Panc1 (cell line): ENCODE measurements around the gene HGF. TPM values are rescaled to one million over a fixed set of nuclear protein-coding genes. Genes with fewer than 3 reads are reported as not detected.

ENCODE experiments used
- ATAC-seq: fragments of 200-7000 bp; cut with Tn5 transposase; 2 replicates; pipeline ENCODE4 v1.9.1; 2020; ENCODE audit warnings: mild to moderate bottlenecking, moderate library complexity
- BruUV-seq: library from RNA; stranded (reverse); fragments of 400-500 nt; replicated peaks from 2 replicates; lab custom pipeline; 2021; lab: Mats Ljungman, UMichigan
- CTCF ChIA-PET: fragments of 300-600 bp; sonication (Branson Sonifier 250); formaldehyde crosslinking; loops from one replicate; lab custom pipeline; 2022; ENCODE audit warnings: antibody characterized with exemption; lab: Charles Lee
- POLR2A ChIA-PET: fragments of 300-600 bp; sonication (Branson Sonifier 250); formaldehyde crosslinking; loops from one replicate; lab custom pipeline; 2022; ENCODE audit warnings: antibody characterized with exemption; lab: Charles Lee
- DNase-seq: peaks from one replicate; pipeline ENCODE4 v3.0.0-alpha.2; 2010; ENCODE audit warnings: low read depth, low spot score
- H3K27ac ChIP-seq: 2 replicates; pipeline ENCODE4 v1.5.1; 2011; ENCODE audit warnings: mild to moderate bottlenecking, low read length, inconsistent platforms
- H3K27me3 ChIP-seq: fragments of 200-500 bp; sonication (Bioruptor generic); 2 replicates; pipeline ENCODE4 v1.6.0; 2014; ENCODE audit warnings: low read length, inconsistent platforms; ENCODE audit not compliant: control insufficient read depth, insufficient read depth
- H3K36me3 ChIP-seq: fragments of 200-500 bp; sonication (Bioruptor generic); 2 replicates; pipeline ENCODE4 v1.5.1; 2014; ENCODE audit warnings: inconsistent platforms, mild to moderate bottlenecking, low read length, moderate library complexity; ENCODE audit not compliant: control insufficient read depth, insufficient read depth
- H3K4me1 ChIP-seq: 2 replicates; pipeline ENCODE4 v1.5.1; 2011; ENCODE audit warnings: inconsistent platforms, mild to moderate bottlenecking, low read length, moderate library complexity; ENCODE audit not compliant: control insufficient read depth, insufficient read depth
- H3K4me3 ChIP-seq, 2 experiments: 2 replicates each; pipeline ENCODE4 v1.5.1; 2011 to 2012; ENCODE audit warnings: low read depth in 2 of 2, low read length in 2 of 2, mild to moderate bottlenecking in 2 of 2, inconsistent platforms in 1 of 2, moderate library complexity in 1 of 2
- H3K9me3 ChIP-seq: fragments of 200-500 bp; sonication (Bioruptor generic); 2 replicates; pipeline ENCODE4 v1.5.1; 2014; ENCODE audit warnings: low read depth, mild to moderate bottlenecking, inconsistent platforms, low read length, moderate library complexity; ENCODE audit not compliant: control insufficient read depth, insufficient read depth
- CTCF ChIP-seq: fragments of 450-650 bp; IDR thresholded peaks from 2 replicates; pipeline ENCODE4 v1.5.1; 2017; ENCODE audit warnings: mild to moderate bottlenecking
- POLR2AphosphoS5 ChIP-seq: IDR thresholded peaks from 2 replicates; pipeline ENCODE4 v1.6.1; 2012; ENCODE audit warnings: mild to moderate bottlenecking, low read depth, low read length, moderate library complexity
- REST ChIP-seq, 2 experiments: IDR thresholded peaks; 2 replicates each; pipeline ENCODE4 v1.6.1; 2011 to 2012; ENCODE audit warnings: low read depth in 2 of 2, control low read depth in 1 of 2, low read length in 1 of 2, mild to moderate bottlenecking in 1 of 2, moderate library complexity in 1 of 2; ENCODE audit not compliant: insufficient read depth in 1 of 2
- SIN3A ChIP-seq: IDR thresholded peaks from 2 replicates; pipeline ENCODE4 v1.6.1; 2012; ENCODE audit warnings: low read depth, mild to moderate bottlenecking, low read length, moderate library complexity, borderline replicate concordance; ENCODE audit not compliant: insufficient read depth
- TCF7L2 ChIP-seq: IDR thresholded peaks from 2 replicates; pipeline ENCODE4 v1.6.1; 2011; ENCODE audit warnings: mild to moderate bottlenecking, low read depth, low read length, inconsistent platforms
- in situ Hi-C: cut with HindIII; loops from 2 replicates; pipeline ENCODE4 v1.10.0; 2016; ENCODE audit warnings: low sequenced_read_pairs, low pct_unique_long_range_greater_than_20kb
- intact Hi-C: fragments of 100-400 bp; cut with micrococcal nuclease; formaldehyde crosslinking; loops from one replicate; pipeline ENCODE4 v1.10.0; 2022; ENCODE audit not compliant: unreplicated experiment
- total RNA-seq: library from RNA; stranded (reverse); gene quantifications from one replicate; pipeline ENCODE4 v1.2.1, GENCODE V29; 2021; ENCODE audit not compliant: unreplicated experiment

HGF gene
- total RNA-seq, 1 experiment from 2014 or later, result 0.49 TPM

GRCh38 chr7:81659697-81660395 lies 110.0 kb downstream of the HGF start:
- CTCF ChIA-PET, result no interaction called here
- no peak for DNase-seq

GRCh38 chr7:81657551-81657950 lies 112.3 kb downstream of the HGF start:
- BruUV-seq, result no TSS peak
- DNase-seq (no peak), ATAC-seq (no peak)
- CTCF ChIA-PET, result no interaction called here
- in situ Hi-C loops (no loop called here), intact Hi-C loops (no loop called here)
- Histone ChIP-seq H3K27me3 (no peaks in the 10 kb centered on the region), H3K4me1 (no peaks in the 10 kb centered on the region), H3K4me3 (no peak overlapping the region), H3K27ac (no peak overlapping the region), H3K36me3 (no peaks in the 10 kb centered on the region), H3K9me3 (peaks cover 4% of the 10 kb centered on the region; the same call in 1 of the 2 replicates)
- TF ChIP-seq REST (IDR thresholded peaks at IDR 0.05; ENCODE audit: insufficient read depth in 1 of 2, low read depth in 2 of 2, low read length in 1 of 2), result no peak
- TF ChIP-seq POLR2AphosphoS5, result no peak
- TF ChIP-seq TCF7L2, result no peak
- no peak for TF ChIP-seq CTCF
- TF ChIP-seq SIN3A, result no peak
- POLR2A ChIA-PET, result no interaction called here

More at GRCh38 chr7:81659697-81660395, 110.0 kb downstream of the HGF start:
- Histone ChIP-seq H3K27ac (no peak overlapping the region), H3K36me3 (no peaks in the 10 kb centered on the region), H3K4me3 (no peak overlapping the region), H3K9me3 (no peaks in the 10 kb centered on the region), H3K4me1 (no peaks in the 10 kb centered on the region), H3K27me3 (no peaks in the 10 kb centered on the region)
- intact Hi-C loops, result no loop called here
- TF ChIP-seq POLR2AphosphoS5 (no peak), REST (IDR thresholded peaks at IDR 0.05; ENCODE audit: insufficient read depth in 1 of 2, low read depth in 2 of 2, low read length in 1 of 2) (no peak), SIN3A (no peak), CTCF (no peak), TCF7L2 (no peak)
- POLR2A ChIA-PET, result no interaction called here
- in situ Hi-C loops, result no loop called here
- no peak for ATAC-seq
- BruUV-seq, result no TSS peak
